Panc1 (cell line): ENCODE results near the gene S100A2. TPM values are rescaled to one million over a fixed set of nuclear protein-coding genes. Genes with fewer than 3 reads are reported as not detected.

Experiments
- ATAC-seq: fragments of 200-7000 bp; cut with Tn5 transposase; 2 replicates; pipeline ENCODE4 v1.9.1; 2020; ENCODE audit warnings: mild to moderate bottlenecking, moderate library complexity
- BruUV-seq: library from RNA; stranded (reverse); fragments of 400-500 nt; replicated peaks from 2 replicates; lab custom pipeline; 2021; lab: Mats Ljungman, UMichigan
- CTCF ChIA-PET: fragments of 300-600 bp; sonication (Branson Sonifier 250); formaldehyde crosslinking; loops from one replicate; lab custom pipeline; 2022; ENCODE audit warnings: antibody characterized with exemption; lab: Charles Lee
- POLR2A ChIA-PET: fragments of 300-600 bp; sonication (Branson Sonifier 250); formaldehyde crosslinking; loops from one replicate; lab custom pipeline; 2022; ENCODE audit warnings: antibody characterized with exemption; lab: Charles Lee
- DNase-seq: peaks from one replicate; pipeline ENCODE4 v3.0.0-alpha.2; 2010; ENCODE audit warnings: low read depth, low spot score
- H3K27ac ChIP-seq: 2 replicates; pipeline ENCODE4 v1.5.1; 2011; ENCODE audit warnings: mild to moderate bottlenecking, low read length, inconsistent platforms
- H3K27me3 ChIP-seq: fragments of 200-500 bp; sonication (Bioruptor generic); 2 replicates; pipeline ENCODE4 v1.6.0; 2014; ENCODE audit warnings: low read length, inconsistent platforms; ENCODE audit not compliant: control insufficient read depth, insufficient read depth
- H3K36me3 ChIP-seq: fragments of 200-500 bp; sonication (Bioruptor generic); 2 replicates; pipeline ENCODE4 v1.5.1; 2014; ENCODE audit warnings: inconsistent platforms, mild to moderate bottlenecking, low read length, moderate library complexity; ENCODE audit not compliant: control insufficient read depth, insufficient read depth
- H3K4me1 ChIP-seq: 2 replicates; pipeline ENCODE4 v1.5.1; 2011; ENCODE audit warnings: inconsistent platforms, mild to moderate bottlenecking, low read length, moderate library complexity; ENCODE audit not compliant: control insufficient read depth, insufficient read depth
- H3K4me3 ChIP-seq, 2 experiments: 2 replicates each; pipeline ENCODE4 v1.5.1; 2011 to 2012; ENCODE audit warnings: low read depth in 2 of 2, low read length in 2 of 2, mild to moderate bottlenecking in 2 of 2, inconsistent platforms in 1 of 2, moderate library complexity in 1 of 2
- H3K9me3 ChIP-seq: fragments of 200-500 bp; sonication (Bioruptor generic); 2 replicates; pipeline ENCODE4 v1.5.1; 2014; ENCODE audit warnings: low read depth, mild to moderate bottlenecking, inconsistent platforms, low read length, moderate library complexity; ENCODE audit not compliant: control insufficient read depth, insufficient read depth
- POLR2AphosphoS5 ChIP-seq: IDR thresholded peaks from 2 replicates; pipeline ENCODE4 v1.6.1; 2012; ENCODE audit warnings: mild to moderate bottlenecking, low read depth, low read length, moderate library complexity
- SIN3A ChIP-seq: IDR thresholded peaks from 2 replicates; pipeline ENCODE4 v1.6.1; 2012; ENCODE audit warnings: low read depth, mild to moderate bottlenecking, low read length, moderate library complexity, borderline replicate concordance; ENCODE audit not compliant: insufficient read depth
- TCF7L2 ChIP-seq: IDR thresholded peaks from 2 replicates; pipeline ENCODE4 v1.6.1; 2011; ENCODE audit warnings: mild to moderate bottlenecking, low read depth, low read length, inconsistent platforms
- in situ Hi-C: cut with HindIII; loops from 2 replicates; pipeline ENCODE4 v1.10.0; 2016; ENCODE audit warnings: low sequenced_read_pairs, low pct_unique_long_range_greater_than_20kb
- intact Hi-C: fragments of 100-400 bp; cut with micrococcal nuclease; formaldehyde crosslinking; loops from one replicate; pipeline ENCODE4 v1.10.0; 2022; ENCODE audit not compliant: unreplicated experiment
- total RNA-seq: library from RNA; stranded (reverse); gene quantifications from one replicate; pipeline ENCODE4 v1.2.1, GENCODE V29; 2021; ENCODE audit not compliant: unreplicated experiment
- TF ChIP-seq, protein P1 (sequence below): fragments of 450-650 bp; IDR thresholded peaks from 2 replicates; pipeline ENCODE4 v1.5.1; 2017; ENCODE audit warnings: mild to moderate bottlenecking
- TF ChIP-seq, protein P2 (sequence below), 2 experiments: IDR thresholded peaks; 2 replicates each; pipeline ENCODE4 v1.6.1; 2011 to 2012; ENCODE audit warnings: low read depth in 2 of 2, control low read depth in 1 of 2, low read length in 1 of 2, mild to moderate bottlenecking in 1 of 2, moderate library complexity in 1 of 2; ENCODE audit not compliant: insufficient read depth in 1 of 2

S100A2 gene
- total RNA-seq, 1 experiment from 2014 or later = 6.2 TPM

DNA sequence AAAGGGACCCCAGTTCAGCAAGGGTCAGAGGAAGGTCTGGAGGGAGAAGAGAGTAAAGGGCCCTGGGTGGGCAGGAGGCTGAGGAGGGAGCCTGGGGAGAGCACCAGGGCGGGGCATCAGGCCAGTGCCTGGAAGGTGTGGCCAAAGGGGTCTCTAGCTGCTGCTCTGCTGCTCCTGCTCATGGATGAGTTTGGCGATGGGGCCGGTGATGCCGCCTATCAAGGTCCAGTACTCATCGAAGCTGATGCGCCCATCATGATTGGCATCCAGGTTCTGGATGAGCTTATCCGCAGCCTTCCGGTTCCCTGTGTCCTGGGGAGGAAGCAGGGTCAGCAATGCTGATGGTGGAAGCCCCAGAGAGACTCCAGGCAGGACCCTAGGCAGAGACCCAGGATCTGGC, 41.7 kb upstream of the S100A2 start:
- no peak for ATAC-seq
- Histone ChIP-seq H3K27ac (no peak overlapping the region), H3K36me3 (no peaks in the 10 kb centered on the region), H3K9me3 (no peaks in the 10 kb centered on the region), H3K4me3 (no peak overlapping the region; a peak in 1 of 4 replicates), H3K4me1 (peaks cover 36% of the 10 kb centered on the region), H3K27me3 (no peaks in the 10 kb centered on the region)
- in situ Hi-C loops (loop anchor here (25.0 kb wide), 1 partner anchor 245 kb away; the partner anchor contains the start of gene S100A9), intact Hi-C loops (no loop called here)
- no TSS peak for BruUV-seq
- ChIA-PET POLR2A (interaction anchor here (0.5 kb wide), 1 partner anchor 87 kb away, joined by 3 read pairs; no protein-coding TSS in a partner anchor), CTCF (interaction anchor here (0.6 kb wide), 1 partner anchor 96 kb away, joined by 8 read pairs; no protein-coding TSS in a partner anchor)
- TF ChIP-seq SIN3A (no peak), POLR2AphosphoS5 (no peak), TCF7L2 (no peak)
- TF ChIP-seq, protein P1, sequence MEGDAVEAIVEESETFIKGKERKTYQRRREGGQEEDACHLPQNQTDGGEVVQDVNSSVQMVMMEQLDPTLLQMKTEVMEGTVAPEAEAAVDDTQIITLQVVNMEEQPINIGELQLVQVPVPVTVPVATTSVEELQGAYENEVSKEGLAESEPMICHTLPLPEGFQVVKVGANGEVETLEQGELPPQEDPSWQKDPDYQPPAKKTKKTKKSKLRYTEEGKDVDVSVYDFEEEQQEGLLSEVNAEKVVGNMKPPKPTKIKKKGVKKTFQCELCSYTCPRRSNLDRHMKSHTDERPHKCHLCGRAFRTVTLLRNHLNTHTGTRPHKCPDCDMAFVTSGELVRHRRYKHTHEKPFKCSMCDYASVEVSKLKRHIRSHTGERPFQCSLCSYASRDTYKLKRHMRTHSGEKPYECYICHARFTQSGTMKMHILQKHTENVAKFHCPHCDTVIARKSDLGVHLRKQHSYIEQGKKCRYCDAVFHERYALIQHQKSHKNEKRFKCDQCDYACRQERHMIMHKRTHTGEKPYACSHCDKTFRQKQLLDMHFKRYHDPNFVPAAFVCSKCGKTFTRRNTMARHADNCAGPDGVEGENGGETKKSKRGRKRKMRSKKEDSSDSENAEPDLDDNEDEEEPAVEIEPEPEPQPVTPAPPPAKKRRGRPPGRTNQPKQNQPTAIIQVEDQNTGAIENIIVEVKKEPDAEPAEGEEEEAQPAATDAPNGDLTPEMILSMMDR = no peak
- TF ChIP-seq, protein P2, sequence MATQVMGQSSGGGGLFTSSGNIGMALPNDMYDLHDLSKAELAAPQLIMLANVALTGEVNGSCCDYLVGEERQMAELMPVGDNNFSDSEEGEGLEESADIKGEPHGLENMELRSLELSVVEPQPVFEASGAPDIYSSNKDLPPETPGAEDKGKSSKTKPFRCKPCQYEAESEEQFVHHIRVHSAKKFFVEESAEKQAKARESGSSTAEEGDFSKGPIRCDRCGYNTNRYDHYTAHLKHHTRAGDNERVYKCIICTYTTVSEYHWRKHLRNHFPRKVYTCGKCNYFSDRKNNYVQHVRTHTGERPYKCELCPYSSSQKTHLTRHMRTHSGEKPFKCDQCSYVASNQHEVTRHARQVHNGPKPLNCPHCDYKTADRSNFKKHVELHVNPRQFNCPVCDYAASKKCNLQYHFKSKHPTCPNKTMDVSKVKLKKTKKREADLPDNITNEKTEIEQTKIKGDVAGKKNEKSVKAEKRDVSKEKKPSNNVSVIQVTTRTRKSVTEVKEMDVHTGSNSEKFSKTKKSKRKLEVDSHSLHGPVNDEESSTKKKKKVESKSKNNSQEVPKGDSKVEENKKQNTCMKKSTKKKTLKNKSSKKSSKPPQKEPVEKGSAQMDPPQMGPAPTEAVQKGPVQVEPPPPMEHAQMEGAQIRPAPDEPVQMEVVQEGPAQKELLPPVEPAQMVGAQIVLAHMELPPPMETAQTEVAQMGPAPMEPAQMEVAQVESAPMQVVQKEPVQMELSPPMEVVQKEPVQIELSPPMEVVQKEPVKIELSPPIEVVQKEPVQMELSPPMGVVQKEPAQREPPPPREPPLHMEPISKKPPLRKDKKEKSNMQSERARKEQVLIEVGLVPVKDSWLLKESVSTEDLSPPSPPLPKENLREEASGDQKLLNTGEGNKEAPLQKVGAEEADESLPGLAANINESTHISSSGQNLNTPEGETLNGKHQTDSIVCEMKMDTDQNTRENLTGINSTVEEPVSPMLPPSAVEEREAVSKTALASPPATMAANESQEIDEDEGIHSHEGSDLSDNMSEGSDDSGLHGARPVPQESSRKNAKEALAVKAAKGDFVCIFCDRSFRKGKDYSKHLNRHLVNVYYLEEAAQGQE (IDR thresholded peaks at IDR 0.05; ENCODE audit: insufficient read depth in 1 of 2, low read depth in 2 of 2, low read length in 1 of 2) = no peak
- no peak for DNase-seq

DNA sequence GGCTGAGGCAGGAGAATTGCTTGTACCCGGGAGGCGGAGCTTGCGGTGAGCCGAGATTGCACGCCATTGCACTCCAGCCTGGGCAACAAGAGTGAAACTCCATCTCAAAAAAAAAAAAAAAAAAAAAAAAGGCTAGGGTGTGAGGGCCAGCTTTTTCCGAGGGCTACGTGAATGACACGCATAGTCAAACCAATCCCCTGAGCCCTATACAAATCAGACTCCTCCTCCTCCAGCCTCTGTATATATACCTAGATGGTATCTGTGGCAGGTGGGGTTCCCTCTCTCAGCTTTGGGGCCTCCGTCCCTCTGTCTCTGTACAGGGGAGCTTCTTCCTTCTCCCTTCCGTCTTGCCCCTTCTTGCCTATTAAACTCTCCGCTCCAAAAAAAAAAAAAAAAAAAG, 40.5 kb upstream of the S100A2 start:
- no peaks in the 10 kb centered on the region for H3K9me3 ChIP-seq
- in situ Hi-C loops = loop anchor here (25.0 kb wide), 1 partner anchor 244 kb away; the partner anchor contains the start of gene S100A9
- no peak overlapping the region for H3K27ac ChIP-seq
- ATAC-seq (no peak), DNase-seq (no peak)
- no peak overlapping the region for H3K4me3 ChIP-seq
- H3K36me3 ChIP-seq = no peaks in the 10 kb centered on the region
- POLR2A ChIA-PET = interaction anchor here (0.5 to 0.7 kb wide), 2 partner anchors 54 to 350 kb away, joined by 5 to 6 read pairs; no protein-coding TSS in a partner anchor
- H3K27me3 ChIP-seq = no peaks in the 10 kb centered on the region
- peaks cover 29% of the 10 kb centered on the region for H3K4me1 ChIP-seq
- no TSS peak for BruUV-seq
- intact Hi-C loops = no loop called here
- no peak for TF ChIP-seq TCF7L2
- TF ChIP-seq SIN3A = no peak
- TF ChIP-seq, protein P2 (IDR thresholded peaks at IDR 0.05; ENCODE audit: insufficient read depth in 1 of 2, low read depth in 2 of 2, low read length in 1 of 2) = no peak
- TF ChIP-seq POLR2AphosphoS5 = no peak
- TF ChIP-seq, protein P1 = no peak
- CTCF ChIA-PET = no interaction called here
